SK-N-SH treated with all-trans-retinoic acid at 6 μM for 48 hours (cell line): ENCODE measurements around the gene CGN.

ENCODE experiments used
- ATAC-seq: fragments of 200-7000 bp; cut with Tn5 transposase; 3 replicates; pipeline ENCODE4 v1.9.1; 2020; ENCODE audit warnings: mild to moderate bottlenecking, moderate library complexity
- ARNTL ChIP-seq: fragments of 450-650 bp; formaldehyde crosslinking; IDR thresholded peaks from 2 replicates; pipeline ENCODE4 v1.5.0; 2020; ENCODE audit warnings: low read depth, mild to moderate bottlenecking, moderate library complexity, borderline replicate concordance
- BACH2 ChIP-seq: fragments of 250-450 bp; sonication (Bioruptor Pico); IDR thresholded peaks from 2 replicates; pipeline ENCODE4 v1.9.0; 2021; ENCODE audit warnings: mild to moderate bottlenecking, borderline replicate concordance
- CREB5 ChIP-seq: fragments of 250-450 bp; sonication (Bioruptor Pico); IDR thresholded peaks from 2 replicates; pipeline ENCODE4 v1.5.1; 2020; ENCODE audit warnings: low read depth, mild to moderate bottlenecking, moderate library complexity
- CSDC2 ChIP-seq: fragments of 250-450 bp; sonication (Bioruptor Pico); IDR thresholded peaks from 2 replicates; pipeline ENCODE4 v1.5.0; 2020; ENCODE audit warnings: mild to moderate bottlenecking, moderate library complexity
- CSRNP3 ChIP-seq: fragments of 250-450 bp; sonication (Bioruptor Pico); IDR thresholded peaks from 2 replicates; pipeline ENCODE4 v1.5.1; 2021; ENCODE audit warnings: mild to moderate bottlenecking, moderate library complexity
- ESRRG ChIP-seq: fragments of 250-450 bp; sonication (Bioruptor Pico); IDR thresholded peaks from 2 replicates; pipeline ENCODE4 v1.6.1; 2021; ENCODE audit warnings: mild to moderate bottlenecking
- GLIS3 ChIP-seq: fragments of 250-450 bp; sonication (Bioruptor Pico); IDR thresholded peaks from 2 replicates; pipeline ENCODE4 v1.5.0; 2020; ENCODE audit warnings: mild to moderate bottlenecking, moderate library complexity
- ISL1 ChIP-seq: fragments of 250-450 bp; sonication (Bioruptor Pico); IDR thresholded peaks from 2 replicates; pipeline ENCODE4 v2.1.2; 2022; ENCODE audit warnings: mild to moderate bottlenecking, moderate library complexity
- OSR1 ChIP-seq: fragments of 250-450 bp; sonication (Bioruptor Pico); IDR thresholded peaks from 2 replicates; pipeline ENCODE4 v1.8.0; 2022; ENCODE audit warnings: moderate library complexity, mild to moderate bottlenecking, inconsistent platforms
- PATZ1 ChIP-seq: fragments of 250-450 bp; sonication (Bioruptor Pico); IDR thresholded peaks from 2 replicates; pipeline ENCODE4 v1.8.0; 2020; ENCODE audit warnings: mild to moderate bottlenecking, moderate library complexity, borderline replicate concordance
- PPARA ChIP-seq: fragments of 250-450 bp; sonication (Bioruptor Pico); IDR thresholded peaks from 2 replicates; pipeline ENCODE4 v1.5.0; 2020; ENCODE audit warnings: mild to moderate bottlenecking, borderline replicate concordance
- RARB ChIP-seq: fragments of 250-450 bp; sonication (Bioruptor Pico); IDR thresholded peaks from 2 replicates; pipeline ENCODE4 v1.8.0; 2021; ENCODE audit warnings: mild to moderate bottlenecking, moderate library complexity
- SNAI2 ChIP-seq: fragments of 250-450 bp; sonication (Bioruptor Pico); IDR thresholded peaks from 2 replicates; pipeline ENCODE4 v1.5.0; 2020; ENCODE audit warnings: mild to moderate bottlenecking, moderate library complexity
- TCF4 ChIP-seq: fragments of 250-450 bp; sonication (Bioruptor Pico); IDR thresholded peaks from 2 replicates; pipeline ENCODE4 v1.8.0; 2021; ENCODE audit warnings: mild to moderate bottlenecking, moderate library complexity, borderline replicate concordance
- TOX ChIP-seq: fragments of 250-450 bp; sonication (Bioruptor Pico); IDR thresholded peaks from 2 replicates; pipeline ENCODE4 v1.8.0; 2021; ENCODE audit warnings: mild to moderate bottlenecking, moderate library complexity, borderline replicate concordance
- ZFP3 ChIP-seq: fragments of 250-450 bp; sonication (Bioruptor Pico); IDR thresholded peaks from 2 replicates; pipeline ENCODE4 v1.5.0; 2020; ENCODE audit warnings: mild to moderate bottlenecking, moderate library complexity
- ZFP30 ChIP-seq: fragments of 450-650 bp; formaldehyde crosslinking; IDR thresholded peaks from 2 replicates; pipeline ENCODE4 v1.5.0; 2022; ENCODE audit warnings: mild to moderate bottlenecking, moderate library complexity
- ZNF565 ChIP-seq: fragments of 450-650 bp; formaldehyde crosslinking; conservative IDR thresholded peaks from 2 replicates; pipeline ENCODE4 v1.5.0; 2020; ENCODE audit warnings: low read depth, mild to moderate bottlenecking, moderate library complexity
- ZNF70 ChIP-seq: fragments of 450-650 bp; formaldehyde crosslinking; IDR thresholded peaks from 2 replicates; pipeline ENCODE4 v1.5.0; 2020; ENCODE audit warnings: mild to moderate bottlenecking, moderate library complexity
- ZNF8 ChIP-seq: fragments of 450-650 bp; formaldehyde crosslinking; IDR thresholded peaks from 2 replicates; pipeline ENCODE4 v1.5.0; 2020; ENCODE audit warnings: mild to moderate bottlenecking, moderate library complexity

The CGN gene

GRCh38 chr1:151509350-151510019, 1.7 kb upstream of the CGN start:
- TF ChIP-seq BACH2 (CRISPR knock-in tag) (no peak), GLIS3 (CRISPR knock-in tag) (no peak), PATZ1 (no peak), ZFP3 (CRISPR knock-in tag) (no peak), PPARA (CRISPR knock-in tag) (no peak), CSDC2 (no peak), SNAI2 (CRISPR knock-in tag) (no peak), ISL1 (CRISPR knock-in tag) (no peak), ZNF565 (CRISPR knock-in tag) (no peak), CSRNP3 (CRISPR knock-in tag) (no peak), ZNF70 (CRISPR knock-in tag) (no peak), ZNF8 (CRISPR knock-in tag) (no peak), OSR1 (CRISPR knock-in tag) (no peak)
- ATAC-seq: no peak

- no peak for ATAC-seq
- TF ChIP-seq RARB (no peak), SNAI2 (CRISPR knock-in tag) (no peak), ESRRG (CRISPR knock-in tag) (no peak), TCF4 (CRISPR knock-in tag) (no peak), ARNTL (CRISPR knock-in tag) (no peak), PATZ1 (no peak), BACH2 (CRISPR knock-in tag) (no peak)
- TF ChIP-seq, all 23 proteins: peak for 0
These were observed 1.2 kb upstream of the CGN start for GRCh38 chr1:151510020-151510405.

GRCh38 chr1:151510614-151510956, 602 bp upstream of the CGN start:
- no peak for ATAC-seq
- TF ChIP-seq ZNF8 (CRISPR knock-in tag): no peak
- TF ChIP-seq CSRNP3 (CRISPR knock-in tag): no peak
- TF ChIP-seq BACH2 (CRISPR knock-in tag): no peak
- TF ChIP-seq ZFP30 (CRISPR knock-in tag): no peak
- TF ChIP-seq TOX: no peak
- no peak for TF ChIP-seq ZNF70 (CRISPR knock-in tag)
- TF ChIP-seq ZNF565 (CRISPR knock-in tag): no peak
- no peak for TF ChIP-seq PATZ1
- no peak for TF ChIP-seq TCF4 (CRISPR knock-in tag)
- TF ChIP-seq RARB: no peak
- TF ChIP-seq CREB5 (CRISPR knock-in tag): no peak
- TF ChIP-seq, all 23 proteins: peak for 0
